RWPE2 (cell line): ENCODE results near the gene NKD1.

Experiments
- ATAC-seq: fragments of 200-7000 bp; cut with Tn5 transposase; 3 replicates; pipeline ENCODE4 v1.9.1; 2021; ENCODE audit warnings: low read depth
- DNase-seq: peaks from one replicate; pipeline ENCODE4 v3.0.0-alpha.2; 2020; ENCODE audit warnings: low spot score
- H3K27ac ChIP-seq: fragments of 450-650 bp; 2 replicates; pipeline ENCODE4 v1.5.1; 2017; ENCODE audit warnings: mild to moderate bottlenecking; ENCODE audit not compliant: poor library complexity, severe bottlenecking
- H3K27me3 ChIP-seq: fragments of 250-450 bp; sonication (Bioruptor Pico); 2 replicates; pipeline ENCODE4 v1.5.1; 2021; ENCODE audit warnings: mild to moderate bottlenecking, moderate library complexity; ENCODE audit not compliant: insufficient read depth, poor library complexity, severe bottlenecking
- H3K36me3 ChIP-seq: fragments of 250-450 bp; sonication (Bioruptor Pico); 2 replicates; pipeline ENCODE4 v1.5.1; 2020; ENCODE audit warnings: low read depth, mild to moderate bottlenecking, moderate library complexity
- H3K4me1 ChIP-seq: fragments of 250-450 bp; sonication (Bioruptor Pico); 2 replicates; pipeline ENCODE4 v1.5.1; 2021; ENCODE audit warnings: mild to moderate bottlenecking, moderate library complexity; ENCODE audit not compliant: insufficient read depth, poor library complexity, severe bottlenecking
- H3K4me3 ChIP-seq: fragments of 250-450 bp; sonication (Bioruptor Pico); 2 replicates; pipeline ENCODE4 v1.5.1; 2021; ENCODE audit warnings: mild to moderate bottlenecking, moderate library complexity; ENCODE audit not compliant: severe bottlenecking
- H3K9me3 ChIP-seq: fragments of 250-450 bp; sonication (Bioruptor Pico); 2 replicates; pipeline ENCODE4 v1.5.1; 2021; ENCODE audit warnings: mild to moderate bottlenecking, moderate library complexity; ENCODE audit not compliant: severe bottlenecking
- TF ChIP-seq, protein P1 (sequence below): fragments of 450-650 bp; IDR thresholded peaks from one replicate; pipeline ENCODE4 v1.5.1; 2017; ENCODE audit warnings: mild to moderate bottlenecking, moderate library complexity; ENCODE audit not compliant: poor library complexity, severe bottlenecking

The NKD1 gene

DNA sequence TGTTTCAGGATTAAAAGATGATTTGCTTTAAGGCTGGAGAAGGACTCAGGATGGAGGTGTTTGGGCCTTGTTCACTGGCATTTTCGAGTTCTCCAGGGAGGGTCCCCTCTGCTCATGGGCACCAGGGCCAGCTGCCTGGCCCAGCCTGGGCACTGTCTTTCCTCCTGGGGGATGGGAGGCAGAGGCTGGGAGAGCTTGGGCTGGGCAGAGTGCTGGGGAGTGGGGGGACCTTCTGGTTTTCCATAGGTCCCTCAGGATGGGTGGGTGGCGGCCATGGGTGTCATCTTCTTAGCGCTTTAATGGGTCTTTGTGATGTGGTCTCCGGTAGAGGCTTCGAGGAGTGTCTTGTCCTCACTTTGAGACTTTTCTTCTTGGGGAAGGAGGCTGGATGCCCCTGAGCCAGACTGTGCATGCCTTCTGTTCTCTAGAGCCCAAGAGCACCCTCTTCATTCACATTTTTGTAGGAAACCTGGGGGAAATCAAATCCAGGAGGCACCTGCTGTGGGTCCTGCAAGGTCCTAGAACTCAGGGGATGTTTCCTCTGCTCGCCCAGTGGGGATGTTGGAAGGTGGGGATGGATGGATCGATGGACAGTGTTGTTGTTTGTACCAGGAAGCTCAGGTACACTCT, 5.7 kb downstream of the NKD1 start:
- TF ChIP-seq, protein P1, sequence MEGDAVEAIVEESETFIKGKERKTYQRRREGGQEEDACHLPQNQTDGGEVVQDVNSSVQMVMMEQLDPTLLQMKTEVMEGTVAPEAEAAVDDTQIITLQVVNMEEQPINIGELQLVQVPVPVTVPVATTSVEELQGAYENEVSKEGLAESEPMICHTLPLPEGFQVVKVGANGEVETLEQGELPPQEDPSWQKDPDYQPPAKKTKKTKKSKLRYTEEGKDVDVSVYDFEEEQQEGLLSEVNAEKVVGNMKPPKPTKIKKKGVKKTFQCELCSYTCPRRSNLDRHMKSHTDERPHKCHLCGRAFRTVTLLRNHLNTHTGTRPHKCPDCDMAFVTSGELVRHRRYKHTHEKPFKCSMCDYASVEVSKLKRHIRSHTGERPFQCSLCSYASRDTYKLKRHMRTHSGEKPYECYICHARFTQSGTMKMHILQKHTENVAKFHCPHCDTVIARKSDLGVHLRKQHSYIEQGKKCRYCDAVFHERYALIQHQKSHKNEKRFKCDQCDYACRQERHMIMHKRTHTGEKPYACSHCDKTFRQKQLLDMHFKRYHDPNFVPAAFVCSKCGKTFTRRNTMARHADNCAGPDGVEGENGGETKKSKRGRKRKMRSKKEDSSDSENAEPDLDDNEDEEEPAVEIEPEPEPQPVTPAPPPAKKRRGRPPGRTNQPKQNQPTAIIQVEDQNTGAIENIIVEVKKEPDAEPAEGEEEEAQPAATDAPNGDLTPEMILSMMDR, result no peak

DNA sequence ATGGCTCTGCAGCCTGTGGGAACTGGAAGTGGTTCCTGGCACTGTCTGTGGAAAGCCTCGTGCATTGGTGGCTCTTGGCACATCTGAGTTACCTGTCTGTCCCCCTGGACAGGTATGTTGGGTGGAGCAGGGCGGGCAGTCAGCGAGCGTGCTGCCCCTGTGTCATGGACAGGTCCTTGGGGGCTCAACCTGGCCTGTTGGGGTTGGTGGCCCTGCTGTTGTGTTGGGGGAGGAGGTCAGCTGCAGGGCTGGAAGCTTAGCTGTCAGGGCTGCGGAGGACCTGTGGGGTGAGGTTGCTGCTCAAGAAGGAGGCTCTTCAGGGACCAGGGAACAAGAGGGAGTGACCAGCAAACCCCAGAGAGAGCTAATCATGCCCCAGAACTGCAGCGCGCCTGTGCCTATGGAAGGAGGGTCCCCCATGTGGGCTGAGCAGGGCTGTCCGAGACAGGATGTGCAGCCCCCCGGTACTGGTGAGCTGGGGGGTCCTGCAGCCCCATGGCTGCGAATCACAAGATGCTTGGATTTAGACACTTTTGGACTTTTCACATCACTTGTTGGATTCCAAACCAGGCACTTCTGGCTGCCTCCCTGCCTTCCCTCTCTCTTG, 7.2 kb downstream of the NKD1 start:
- no peak for ATAC-seq
- Histone ChIP-seq H3K27ac (no peak overlapping the region), H3K4me1 (no peaks in the 10 kb centered on the region), H3K4me3 (no peak overlapping the region), H3K36me3 (no peaks in the 10 kb centered on the region), H3K9me3 (no peaks in the 10 kb centered on the region), H3K27me3 (no peaks in the 10 kb centered on the region)
- no peak for DNase-seq
- TF ChIP-seq, protein P1, result no peak

More for the DNA sequence above, 5.7 kb downstream of the NKD1 start:
- Histone ChIP-seq H3K36me3 (no peaks in the 10 kb centered on the region), H3K4me3 (no peak overlapping the region), H3K27me3 (no peaks in the 10 kb centered on the region), H3K27ac (no peak overlapping the region), H3K4me1 (no peaks in the 10 kb centered on the region), H3K9me3 (no peaks in the 10 kb centered on the region)
- ATAC-seq (no peak), DNase-seq (no peak)

DNA sequence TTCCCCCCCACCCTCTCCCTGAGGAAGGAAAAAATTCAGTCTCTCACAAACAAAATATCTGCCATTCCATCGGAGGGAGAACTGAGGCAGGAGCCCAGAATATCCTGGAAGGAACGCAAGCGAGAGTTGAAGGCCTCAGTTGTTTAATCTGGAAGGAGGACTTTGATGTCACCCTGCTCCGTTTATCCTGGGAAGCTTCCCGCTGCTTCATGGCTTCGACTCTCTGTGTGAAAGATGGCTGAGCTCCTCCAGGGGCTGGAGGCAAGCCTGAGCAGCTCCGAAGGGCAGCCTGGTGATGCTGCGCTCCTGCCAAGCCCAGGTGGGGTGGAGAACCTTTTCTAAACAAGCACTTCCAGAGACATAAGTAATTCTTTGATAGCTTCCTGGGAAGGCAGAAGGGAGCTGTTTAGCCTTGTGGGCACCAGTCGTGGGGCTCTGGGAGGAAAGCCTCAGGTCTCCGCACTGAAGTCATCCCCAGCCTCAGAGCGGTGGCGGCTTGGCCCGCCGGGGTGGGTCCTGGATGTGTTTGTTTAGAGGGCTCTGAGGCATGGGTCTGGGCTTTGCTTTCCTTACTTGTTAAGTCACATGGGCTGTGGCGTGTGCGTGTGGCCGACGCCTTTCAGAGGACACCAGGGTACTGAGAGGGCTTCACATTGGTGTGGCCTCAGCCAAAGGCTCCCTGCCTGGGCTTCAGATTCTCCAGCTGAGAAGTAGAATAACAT, 7.9 kb downstream of the NKD1 start:
- Histone ChIP-seq H3K27ac (no peak overlapping the region), H3K9me3 (no peaks in the 10 kb centered on the region), H3K36me3 (no peaks in the 10 kb centered on the region), H3K4me1 (no peaks in the 10 kb centered on the region), H3K27me3 (no peaks in the 10 kb centered on the region), H3K4me3 (no peak overlapping the region)
- no peak for DNase-seq
- TF ChIP-seq, protein P1, result no peak
- no peak for ATAC-seq

DNA sequence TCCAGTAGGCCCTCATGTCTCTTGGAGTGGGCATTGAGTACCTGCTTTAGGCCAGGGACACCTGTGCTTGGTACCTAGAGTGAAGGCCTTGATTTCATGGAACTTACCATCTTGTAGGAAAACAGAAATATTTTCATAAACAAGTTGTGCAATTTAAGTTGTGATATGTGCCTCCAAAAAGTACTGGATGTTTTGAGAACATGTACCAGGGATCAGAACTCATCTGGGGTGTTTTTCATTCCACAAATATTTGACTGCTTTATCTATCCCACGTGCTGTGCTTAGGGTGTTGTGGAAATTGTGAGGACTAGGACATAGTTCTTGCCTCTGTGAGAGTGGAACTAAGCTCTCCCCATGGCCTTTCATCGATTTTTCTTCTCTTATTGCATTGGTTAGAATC, 8.8 kb downstream of the NKD1 start:
- H3K27ac ChIP-seq, result no peak overlapping the region
- ATAC-seq, result no peak
- H3K4me1 ChIP-seq, result no peaks in the 10 kb centered on the region
- no peak overlapping the region for H3K4me3 ChIP-seq
- H3K36me3 ChIP-seq, result no peaks in the 10 kb centered on the region
- no peaks in the 10 kb centered on the region for H3K27me3 ChIP-seq
- DNase-seq, result no peak
- TF ChIP-seq, protein P1, result no peak
- no peaks in the 10 kb centered on the region for H3K9me3 ChIP-seq

DNA sequence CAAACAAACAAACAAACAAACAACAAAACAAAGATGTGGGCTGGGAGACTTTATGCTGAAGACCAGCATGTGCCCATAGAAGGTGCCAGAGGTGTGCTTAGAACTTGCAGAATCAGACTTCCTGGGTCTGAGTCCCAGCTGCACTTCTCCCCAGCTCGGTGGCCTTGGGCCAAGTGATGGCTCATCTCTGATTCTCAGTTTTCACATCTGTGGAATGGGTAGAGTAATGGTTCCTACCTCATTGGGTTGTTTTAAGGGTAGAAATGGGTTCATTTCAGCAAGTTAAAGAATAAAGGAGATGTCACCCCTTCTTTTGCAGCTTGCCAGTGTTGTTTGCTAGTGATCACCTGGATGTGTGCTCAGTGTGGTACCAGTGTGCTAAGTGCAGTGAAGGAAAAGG, 10.7 kb downstream of the NKD1 start:
- no peaks in the 10 kb centered on the region for H3K27me3 ChIP-seq
- no peak overlapping the region for H3K27ac ChIP-seq
- no peak overlapping the region for H3K4me3 ChIP-seq
- no peaks in the 10 kb centered on the region for H3K9me3 ChIP-seq
- ATAC-seq (no peak), DNase-seq (no peak)
- no peaks in the 10 kb centered on the region for H3K36me3 ChIP-seq
- H3K4me1 ChIP-seq, result no peaks in the 10 kb centered on the region
- TF ChIP-seq, protein P1, result no peak
